Measurements from ENCODE around the gene GFRA4.

Gene GFRA4

DNA sequence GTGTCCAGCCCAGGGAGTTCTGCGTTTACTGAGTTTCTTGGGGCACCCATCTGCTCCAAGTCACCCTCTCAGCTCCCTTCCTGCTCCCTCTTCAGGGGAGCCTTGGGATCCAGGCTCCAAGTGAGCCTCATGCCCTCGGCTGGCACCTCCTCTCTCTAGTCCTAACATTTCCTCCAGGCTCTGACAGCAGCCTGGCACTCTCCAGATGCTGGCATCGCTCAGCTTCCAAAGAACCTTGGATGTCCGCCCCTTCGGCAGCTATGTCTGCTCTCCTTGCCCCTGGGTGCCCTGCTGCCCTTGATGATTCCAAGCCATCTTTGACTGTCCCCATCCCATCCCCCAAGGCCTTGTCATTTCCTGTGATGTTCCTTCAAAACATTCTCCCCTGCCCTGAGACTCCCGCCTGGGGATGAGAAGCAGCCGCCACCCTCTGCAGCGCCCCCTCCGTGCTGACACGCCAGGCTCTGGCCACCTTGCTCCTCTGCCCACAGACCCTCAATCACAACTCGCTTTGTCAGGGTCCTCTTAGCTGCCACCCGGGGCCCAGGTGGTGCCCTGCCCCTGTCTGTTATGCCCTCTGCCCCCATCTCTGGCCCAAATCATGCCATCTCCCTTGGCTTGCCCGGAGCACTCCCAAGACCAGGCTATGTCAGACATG lies 6.6 kb upstream of the GFRA4 start:
- H3K36me3 Mint-ChIP-seq (ENCODE audit: low read depth) = no peaks in the 10 kb centered on the region
- H3K27ac Mint-ChIP-seq = peak overlapping the region; percentile 26
- no peak overlapping the region for H3K4me3 Mint-ChIP-seq
- H3K27me3 Mint-ChIP-seq (ENCODE audit: low read depth, poor library complexity) = peaks cover 48% of the 10 kb centered on the region
- TF ChIP-seq CTCF (IDR thresholded peaks at IDR 0.05) = no peak
- no peaks in the 10 kb centered on the region for H3K9me3 Mint-ChIP-seq
- DNase-seq = no peak
- peaks cover 38% of the 10 kb centered on the region for H3K4me1 Mint-ChIP-seq

DNA sequence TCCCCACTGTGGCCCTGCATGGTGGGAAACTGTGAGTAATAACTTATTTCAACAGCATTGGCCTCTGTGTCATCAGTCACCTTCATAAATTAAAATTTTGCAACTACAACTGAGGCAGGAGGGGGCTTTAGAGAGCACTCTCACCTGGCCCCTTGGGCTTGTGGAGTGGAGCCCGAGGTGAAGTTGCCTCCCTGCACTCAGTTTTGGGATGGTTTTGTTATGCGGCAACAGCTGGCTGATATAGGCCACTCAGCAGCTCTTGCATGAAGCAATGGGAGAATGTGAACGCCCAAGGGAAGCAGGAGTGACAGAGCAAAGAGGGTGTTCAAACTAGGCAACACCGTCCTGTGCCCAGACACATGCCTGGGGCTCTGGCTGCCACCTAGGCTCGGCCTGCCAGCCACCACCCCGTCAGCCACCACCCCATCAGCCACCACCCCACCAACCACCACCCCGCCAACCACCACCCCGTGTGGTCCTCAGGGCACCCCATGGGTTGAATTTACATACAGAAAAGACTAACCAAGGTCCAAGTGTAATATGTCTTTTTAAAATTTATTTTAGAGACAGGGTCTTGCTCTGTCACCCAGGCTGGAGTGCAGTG lies 4.3 kb upstream of the GFRA4 start:
- Mint-ChIP-seq H3K4me3 (no peak overlapping the region), H3K4me1 (peaks cover 41% of the 10 kb centered on the region), H3K27me3 (ENCODE audit: low read depth, poor library complexity) (peaks cover 55% of the 10 kb centered on the region), H3K9me3 (no peaks in the 10 kb centered on the region), H3K36me3 (ENCODE audit: low read depth) (no peaks in the 10 kb centered on the region), H3K27ac (no peak overlapping the region)
- TF ChIP-seq CTCF (IDR thresholded peaks at IDR 0.05) = no peak
- DNase-seq = no peak

DNA sequence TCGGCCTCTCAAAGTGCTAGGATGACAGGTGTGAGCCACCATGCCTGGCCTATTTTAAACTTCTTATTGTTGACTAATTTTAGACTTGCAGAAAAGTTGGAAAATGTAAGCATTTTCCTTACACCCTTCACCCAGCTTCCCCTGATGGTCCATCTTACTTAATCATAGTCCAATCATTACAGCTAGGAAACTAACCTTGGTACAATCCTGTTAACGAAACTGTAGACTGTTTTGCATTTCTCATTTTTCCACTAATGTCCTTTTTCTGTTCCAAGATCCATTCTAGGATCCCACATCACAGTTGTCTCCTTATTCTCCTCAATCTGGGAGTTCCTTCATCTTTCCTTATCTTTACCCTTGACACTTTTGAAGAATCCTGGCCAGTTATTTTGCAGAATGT lies 659 bp upstream of the GFRA4 start:
- Mint-ChIP-seq H3K4me3 (no peak overlapping the region), H3K4me1 (peaks cover 38% of the 10 kb centered on the region), H3K9me3 (no peaks in the 10 kb centered on the region), H3K27me3 (ENCODE audit: low read depth, poor library complexity) (peaks cover 59% of the 10 kb centered on the region), H3K27ac (no peak overlapping the region), H3K36me3 (ENCODE audit: low read depth) (no peaks in the 10 kb centered on the region)
- no peak for DNase-seq
- TF ChIP-seq CTCF (IDR thresholded peaks at IDR 0.05) = no peak

GRCh38 chr20:3661814-3662665 lies 1.2 kb downstream of the GFRA4 start:
- no peak for DNase-seq
- peak overlapping the region; percentile 38 for H3K4me3 Mint-ChIP-seq
- H3K36me3 Mint-ChIP-seq (ENCODE audit: low read depth) = no peaks in the 10 kb centered on the region
- H3K27me3 Mint-ChIP-seq (ENCODE audit: low read depth, poor library complexity) = peaks cover 65% of the 10 kb centered on the region
- no peaks in the 10 kb centered on the region for H3K9me3 Mint-ChIP-seq
- H3K4me1 Mint-ChIP-seq = peaks cover 39% of the 10 kb centered on the region
- TF ChIP-seq CTCF (IDR thresholded peaks at IDR 0.05) = no peak
- no peak overlapping the region for H3K27ac Mint-ChIP-seq

DNA sequence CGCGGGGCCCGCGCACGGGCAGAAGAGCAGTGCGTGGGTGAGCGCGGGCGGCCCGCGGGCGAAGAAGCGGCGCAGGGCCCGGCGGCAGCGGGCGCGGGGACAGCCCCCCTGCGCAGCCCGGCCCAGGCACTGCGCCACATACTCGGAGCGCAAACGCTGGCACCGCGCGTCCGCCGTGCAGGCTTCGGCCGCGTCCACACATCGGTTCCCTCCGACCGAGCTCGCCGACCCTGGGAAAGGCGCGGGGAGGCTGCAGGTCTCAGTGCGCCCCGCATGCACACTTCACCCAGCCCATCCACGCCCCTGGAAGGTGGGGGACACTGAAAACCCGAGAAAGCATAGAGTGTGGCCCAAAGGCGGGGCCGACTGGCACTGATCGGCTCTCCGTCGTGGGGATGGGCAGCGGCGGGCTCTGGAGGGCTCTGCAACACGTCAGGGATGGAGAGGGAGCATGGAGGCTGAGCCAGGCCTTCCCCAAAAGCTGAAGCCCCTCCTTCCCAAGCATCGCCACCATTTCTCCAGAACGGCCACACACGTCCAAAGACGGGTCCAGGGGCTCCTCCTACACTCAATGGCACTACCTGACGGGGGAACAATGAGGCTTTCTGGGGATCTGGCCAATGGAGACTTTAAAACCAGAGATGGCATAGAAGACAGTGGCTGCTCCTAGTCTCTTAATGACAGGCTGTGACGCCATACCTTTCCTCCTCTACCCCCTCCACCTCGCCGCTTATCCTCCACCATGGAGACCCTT lies 2.0 kb downstream of the GFRA4 start:
- peak overlapping the region; percentile 38 for H3K4me3 Mint-ChIP-seq
- no peak overlapping the region for H3K27ac Mint-ChIP-seq
- peaks cover 65% of the 10 kb centered on the region for H3K27me3 Mint-ChIP-seq (ENCODE audit: low read depth, poor library complexity)
- no peaks in the 10 kb centered on the region for H3K36me3 Mint-ChIP-seq (ENCODE audit: low read depth)
- no peak for TF ChIP-seq CTCF (IDR thresholded peaks at IDR 0.05)
- no peaks in the 10 kb centered on the region for H3K9me3 Mint-ChIP-seq
- peaks cover 37% of the 10 kb centered on the region for H3K4me1 Mint-ChIP-seq
- DNase-seq = no peak
